CD14-positive monocyte (primary cell): ENCODE data around the gene OXNAD1. TPM values are rescaled to one million over a fixed set of nuclear protein-coding genes. Genes with fewer than 3 reads are reported as not detected.
A peak's percentile ranks its signal among the peaks of the same experiment; 100 is the strongest.

ENCODE experiments used
- DNase-seq, 3 donors: peaks; one replicate each; pipeline ENCODE4 v3.0.0-alpha.2; 2011 to 2022
- H2AFZ ChIP-seq: 2 replicates; pipeline ENCODE4 v1.6.0; 2012; ENCODE audit warnings: mild to moderate bottlenecking, low read depth, low read length, inconsistent platforms; ENCODE audit not compliant: insufficient read depth, poor library complexity, severe bottlenecking
- H3K27ac ChIP-seq, 2 donors: 1 replicate in 1 of 2; 2 replicates in 1 of 2; pipeline ENCODE4 v1.5.1; 2012 to 2013; ENCODE audit warnings: low read length in 2 of 2, control low read depth in 1 of 2, inconsistent platforms in 1 of 2, low read depth in 1 of 2, mild to moderate bottlenecking in 1 of 2
- H3K27me3 ChIP-seq, 2 donors: one replicate each; pipeline versions ENCODE4 v1.6.0 to v1.6.1; 2011 to 2013; ENCODE audit warnings: low read length in 2 of 2; ENCODE audit not compliant: control insufficient read depth in 2 of 2, insufficient read depth in 2 of 2
- H3K36me3 ChIP-seq, 2 donors: replicated peaks in 1 of 2; 1 replicate in 1 of 2; 2 replicates in 1 of 2; pipeline versions ENCODE4 v1.5.1 to v1.6.1; 2012 to 2013; ENCODE audit warnings: low read length in 2 of 2, control low read depth in 1 of 2, inconsistent platforms in 1 of 2, mild to moderate bottlenecking in 1 of 2; ENCODE audit not compliant: insufficient read depth in 2 of 2, control insufficient read depth in 1 of 2
- H3K4me1 ChIP-seq, 2 donors: 1 replicate in 1 of 2; 2 replicates in 1 of 2; pipeline versions ENCODE4 v1.5.1 to v1.6.1; 2012 to 2013; ENCODE audit warnings: low read length in 2 of 2, control low read depth in 1 of 2, inconsistent platforms in 1 of 2, mild to moderate bottlenecking in 1 of 2, moderate library complexity in 1 of 2; ENCODE audit not compliant: insufficient read depth in 2 of 2, control insufficient read depth in 1 of 2
- H3K4me2 ChIP-seq: replicated peaks from 2 replicates; pipeline ENCODE3; 2012; ENCODE audit warnings: low read length, moderate library complexity, mild to moderate bottlenecking; ENCODE audit not compliant: poor library complexity, severe bottlenecking; ENCODE audit errors: extremely low read depth
- H3K4me3 ChIP-seq, 3 experiments: fragments of 200-600 bp in 1 of 3; sonication (generic) in 1 of 3; replicated peaks in 1 of 3; 1 replicate in 2 of 3; 2 replicates in 1 of 3; pipeline ENCODE4 v1.5.1; 2011 to 2013; ENCODE audit warnings: low read length in 3 of 3, mild to moderate bottlenecking in 3 of 3, control low read depth in 2 of 3, low read depth in 2 of 3, inconsistent platforms in 1 of 3, moderate library complexity in 1 of 3
- H3K79me2 ChIP-seq: 2 replicates; pipeline ENCODE4 v1.6.0; 2012; ENCODE audit warnings: mild to moderate bottlenecking, control low read depth, inconsistent platforms, low read length, moderate library complexity; ENCODE audit not compliant: insufficient read depth
- H3K9ac ChIP-seq: 2 replicates; pipeline ENCODE4 v1.6.0; 2017; ENCODE audit warnings: low read length, mild to moderate bottlenecking; ENCODE audit not compliant: insufficient read depth, poor library complexity, severe bottlenecking
- H3K9me3 ChIP-seq, 2 donors: replicated peaks in 1 of 2; 1 replicate in 1 of 2; 2 replicates in 1 of 2; pipeline versions ENCODE4 v1.5.1 to v1.6.1; 2012 to 2013; ENCODE audit warnings: low read length in 2 of 2, control low read depth in 1 of 2; ENCODE audit not compliant: control insufficient read depth in 1 of 2, insufficient read depth in 1 of 2
- H4K20me1 ChIP-seq: 2 replicates; pipeline ENCODE4 v1.6.0; 2012; ENCODE audit warnings: mild to moderate bottlenecking, low read length, control low read depth, moderate library complexity; ENCODE audit not compliant: insufficient read depth
- H3K27ac Mint-ChIP-seq, 7 donors: one replicate each; pipeline ENCODE4 v1.8.0; 2020; ENCODE audit warnings: mild to moderate bottlenecking in 7 of 7, mixed read lengths in 7 of 7, moderate library complexity in 6 of 7, inconsistent platforms in 2 of 7
- H3K27me3 Mint-ChIP-seq, 3 donors: one replicate each; pipeline ENCODE4 v1.8.0; 2021 to 2022; ENCODE audit warnings: low read depth in 3 of 3, mild to moderate bottlenecking in 3 of 3, mixed read lengths in 3 of 3, moderate library complexity in 3 of 3, inconsistent platforms in 1 of 3
- H3K36me3 Mint-ChIP-seq, 2 donors: one replicate each; pipeline ENCODE4 v1.8.0; 2020; ENCODE audit warnings: mixed read lengths in 2 of 2, inconsistent platforms in 1 of 2, mild to moderate bottlenecking in 1 of 2
- H3K4me1 Mint-ChIP-seq: one replicate; pipeline ENCODE4 v1.8.0; 2020; ENCODE audit warnings: mild to moderate bottlenecking, mixed read lengths
- H3K4me3 Mint-ChIP-seq, 2 donors: one replicate each; pipeline ENCODE4 v1.8.0; 2020; ENCODE audit warnings: mild to moderate bottlenecking in 2 of 2, mixed read lengths in 2 of 2, moderate library complexity in 1 of 2
- H3K9me3 Mint-ChIP-seq, 7 donors: one replicate each; pipeline ENCODE4 v1.8.0; 2020 to 2022; ENCODE audit warnings: mixed read lengths in 7 of 7, mild to moderate bottlenecking in 6 of 7, moderate library complexity in 6 of 7, inconsistent platforms in 2 of 7
- whole genome bisulfite sequencing: methylation state at CpG from one replicate; pipeline ENCODE4 v1.1.5; 2013; ENCODE audit warnings: missing lambda C conversion rate; ENCODE audit not compliant: insufficient coverage; 5-methylcytosine and 5-hydroxymethylcytosine counted together
- intact Hi-C, 2 donors: fragments of 100-400 bp; cut with micrococcal nuclease; formaldehyde crosslinking; loops; one replicate each; pipeline versions ENCODE4 v1.15.0 to v1.15.1; 2023
- polyA plus RNA-seq, 3 donors: library from polyadenylated mRNA; depleted of rRNA in 1 of 3; unstranded in 2 of 3; stranded (reverse) in 1 of 3; fragments of 300-500 nt in 2 of 3; fragments of >200 nt in 1 of 3; fragmentation: Illumina TruSeq in 2 of 3; gene quantifications; 1 replicate in 2 of 3; 2 replicates in 1 of 3; pipeline ENCODE4 v1.2.3, GENCODE V29; 2012 to 2021
- TF ChIP-seq, protein P1 (sequence below): fragments of 200-600 bp; IDR thresholded peaks from one replicate; pipeline ENCODE4 v1.8.0; 2022; ENCODE audit warnings: antibody characterized with exemption, mild to moderate bottlenecking

Gene OXNAD1
- polyA plus RNA-seq, 3 donors: 3.7 to 5.1 (median 4.4) TPM

DNA sequence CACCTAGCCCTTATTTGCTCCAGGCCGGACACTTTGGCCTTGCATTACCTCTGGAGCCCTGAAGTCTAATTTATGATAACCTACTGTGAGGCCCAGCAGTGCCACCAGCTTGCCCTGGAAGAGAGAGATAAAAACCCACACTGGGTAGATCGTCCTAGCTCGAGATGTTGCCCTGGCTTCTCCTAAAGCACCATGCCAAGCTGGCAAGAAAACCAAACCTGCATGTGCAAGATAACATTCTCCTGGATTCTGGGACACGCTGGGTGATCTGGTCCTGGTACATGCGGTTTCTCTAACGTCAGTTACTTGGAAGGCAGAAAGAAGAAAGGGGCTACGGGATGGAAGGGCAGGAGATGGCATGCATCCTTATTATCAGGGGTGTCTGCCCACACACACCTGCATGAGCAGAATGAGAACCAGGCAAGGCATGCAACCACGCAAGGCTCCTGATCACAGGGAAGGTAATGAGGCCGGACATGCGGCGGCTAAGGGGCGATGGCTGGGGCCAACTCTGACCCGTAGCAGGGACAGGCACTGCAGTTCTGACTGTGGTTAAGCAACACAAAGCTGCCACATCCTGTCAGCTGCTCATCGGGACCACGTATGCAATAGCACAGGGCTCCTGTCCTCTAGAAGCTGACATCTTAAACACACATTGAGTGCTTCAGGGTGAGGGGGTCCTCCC, 73.0 kb downstream of the OXNAD1 start:
- Mint-ChIP-seq H3K36me3 (peaks cover 33 to 35% of the 10 kb centered on the region in 2 donors), H3K27me3 (no peaks in the 10 kb centered on the region), H3K4me1 (peaks cover 26% of the 10 kb centered on the region), H3K27ac (peak overlapping the region; percentile 82 to 96 (median 87)), H3K9me3 (no peaks in the 10 kb centered on the region), H3K4me3 (peak overlapping the region; percentile 4 to 49)
- Histone ChIP-seq H3K79me2 (no peaks in the 10 kb centered on the region), H3K9me3 (no peaks in the 10 kb centered on the region), H3K27ac (peak overlapping the region; percentile 25 to 67), H3K9ac (peak overlapping the region; percentile 15), H3K27me3 (no peaks in the 10 kb centered on the region), H3K4me1 (peaks cover 19 to 20% of the 10 kb centered on the region in 2 donors), H3K4me3 (peak overlapping the region in 1 of 3 experiments; percentile 19), H3K36me3 (peaks cover 0 to 29% of the 10 kb centered on the region in 2 donors), H2AFZ (no peak overlapping the region), H4K20me1 (no peaks in the 10 kb centered on the region), H3K4me2 (peak overlapping the region; percentile 44)
- DNase-seq: peak; percentile 53 to 76 (median 65)
- TF ChIP-seq, protein P1, sequence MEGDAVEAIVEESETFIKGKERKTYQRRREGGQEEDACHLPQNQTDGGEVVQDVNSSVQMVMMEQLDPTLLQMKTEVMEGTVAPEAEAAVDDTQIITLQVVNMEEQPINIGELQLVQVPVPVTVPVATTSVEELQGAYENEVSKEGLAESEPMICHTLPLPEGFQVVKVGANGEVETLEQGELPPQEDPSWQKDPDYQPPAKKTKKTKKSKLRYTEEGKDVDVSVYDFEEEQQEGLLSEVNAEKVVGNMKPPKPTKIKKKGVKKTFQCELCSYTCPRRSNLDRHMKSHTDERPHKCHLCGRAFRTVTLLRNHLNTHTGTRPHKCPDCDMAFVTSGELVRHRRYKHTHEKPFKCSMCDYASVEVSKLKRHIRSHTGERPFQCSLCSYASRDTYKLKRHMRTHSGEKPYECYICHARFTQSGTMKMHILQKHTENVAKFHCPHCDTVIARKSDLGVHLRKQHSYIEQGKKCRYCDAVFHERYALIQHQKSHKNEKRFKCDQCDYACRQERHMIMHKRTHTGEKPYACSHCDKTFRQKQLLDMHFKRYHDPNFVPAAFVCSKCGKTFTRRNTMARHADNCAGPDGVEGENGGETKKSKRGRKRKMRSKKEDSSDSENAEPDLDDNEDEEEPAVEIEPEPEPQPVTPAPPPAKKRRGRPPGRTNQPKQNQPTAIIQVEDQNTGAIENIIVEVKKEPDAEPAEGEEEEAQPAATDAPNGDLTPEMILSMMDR: no peak
- WGBS: 11% methylated on average over 12 of the region's 15 CpGs
- intact Hi-C loops: no loop called here

DNA sequence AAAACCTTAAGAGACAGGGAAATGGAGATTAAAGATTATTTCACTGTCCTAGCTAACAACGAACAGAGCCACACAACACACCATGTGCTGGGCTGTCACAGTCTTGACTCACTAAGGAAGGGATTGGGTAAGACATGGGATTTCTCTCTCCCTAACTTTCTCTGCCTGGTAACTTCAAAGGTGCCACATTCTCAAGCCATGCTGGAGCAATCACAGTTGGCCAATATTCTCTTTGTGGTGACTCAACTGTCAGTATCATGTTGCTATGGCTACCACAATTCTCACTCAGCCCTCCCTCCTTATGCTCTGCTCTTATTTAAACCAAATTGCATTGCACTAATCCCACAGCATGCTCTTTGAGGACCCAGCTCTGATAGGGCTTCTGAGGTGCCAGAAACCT, 74.0 kb downstream of the OXNAD1 start:
- Histone ChIP-seq H3K27ac (peak overlapping the region; percentile 42 to 67), H4K20me1 (no peaks in the 10 kb centered on the region), H3K4me1 (peaks cover 19 to 20% of the 10 kb centered on the region in 2 donors), H3K36me3 (peaks cover 0 to 29% of the 10 kb centered on the region in 2 donors), H2AFZ (no peak overlapping the region), H3K79me2 (no peaks in the 10 kb centered on the region), H3K27me3 (no peaks in the 10 kb centered on the region), H3K9me3 (no peaks in the 10 kb centered on the region), H3K4me3 (no peak overlapping the region), H3K9ac (peak overlapping the region; percentile 15), H3K4me2 (peak overlapping the region; percentile 44)
- peaks cover 30% of the 10 kb centered on the region for H3K4me1 Mint-ChIP-seq
- H3K4me3 Mint-ChIP-seq: no peak overlapping the region
- peaks cover 30 to 35% of the 10 kb centered on the region in 2 donors for H3K36me3 Mint-ChIP-seq
- no peaks in the 10 kb centered on the region for H3K27me3 Mint-ChIP-seq
- peak overlapping the region; percentile 82 to 96 (median 87) for H3K27ac Mint-ChIP-seq
- TF ChIP-seq, protein P1: no peak
- H3K9me3 Mint-ChIP-seq: no peaks in the 10 kb centered on the region
- DNase-seq: peak; percentile 82 to 94 (median 89)
- no CpG with 5 or more reads among the region's 1 CpG for WGBS
- intact Hi-C loops: no loop called here
